ENCODE data around the gene FAM124B.
A peak's percentile ranks its signal among the peaks of the same experiment; 100 is the strongest.

Gene FAM124B

GRCh38 chr2:224377751-224378700 is 23.9 kb downstream of the FAM124B start:
- H3K27me3 ChIP-seq (ENCODE audit: insufficient read depth, low read length): no peaks in the 10 kb centered on the region
- no peaks in the 10 kb centered on the region for H3K79me1 ChIP-seq (ENCODE audit: low read length)
- H3K4me1 ChIP-seq (ENCODE audit: control insufficient read depth in 1 of 2, insufficient read depth in 2 of 2, low read length in 2 of 2): peaks cover 0 to 3% of the 10 kb centered on the region in 2 experiments
- no peak for DNase-seq
- H3K4me3 ChIP-seq (ENCODE audit: low read depth, low read length): no peak overlapping the region
- H3K36me3 ChIP-seq (ENCODE audit: control insufficient read depth in 1 of 2, insufficient read depth in 2 of 2, low read length in 2 of 2): no peaks in the 10 kb centered on the region
- no peak overlapping the region for H3K18ac ChIP-seq (ENCODE audit: low read length)
- no peak overlapping the region for H3K9ac ChIP-seq (ENCODE audit: low read length)
- H2AFZ ChIP-seq (ENCODE audit: insufficient read depth, low read length, poor library complexity): no peak overlapping the region
- H3K27ac ChIP-seq (ENCODE audit: low read depth, low read length): no peak overlapping the region
- WGBS (ENCODE audit: extremely low coverage, insufficient coverage, insufficient read length): no CpG with 5 or more reads among the region's 6 CpGs
- no peak overlapping the region for H3K23ac ChIP-seq (ENCODE audit: low read length)
- H2AK5ac ChIP-seq (ENCODE audit: low read length): no peak overlapping the region
- H3K79me2 ChIP-seq (ENCODE audit: control insufficient read depth, insufficient read depth, low read length, poor library complexity): no peaks in the 10 kb centered on the region
- H2BK12ac ChIP-seq (ENCODE audit: low read length): no peak overlapping the region
- no peak overlapping the region for H2BK120ac ChIP-seq (ENCODE audit: insufficient read depth, low read length, poor library complexity)
- H3K9me3 ChIP-seq (ENCODE audit: insufficient read depth, low read depth, low read length): no peaks in the 10 kb centered on the region
- no peak overlapping the region for H4K91ac ChIP-seq (ENCODE audit: low read depth, low read length)
- H3K4me2 ChIP-seq (ENCODE audit: low read length): no peak overlapping the region
- H2BK5ac ChIP-seq (ENCODE audit: low read depth, low read length, poor library complexity): no peak overlapping the region
- H4K12ac ChIP-seq (ENCODE audit: low read depth, low read length): no peak overlapping the region
- no peak overlapping the region for H3K14ac ChIP-seq (ENCODE audit: low read length)
- H3K4ac ChIP-seq (ENCODE audit: low read depth, low read length): no peak overlapping the region
- no peak overlapping the region for H4K8ac ChIP-seq (ENCODE audit: low read depth, low read length)

GRCh38 chr2:224372641-224373040 is 29.3 kb downstream of the FAM124B start:
- no peaks in the 10 kb centered on the region for H3K27me3 ChIP-seq (ENCODE audit: insufficient read depth, low read length)
- H4K12ac ChIP-seq (ENCODE audit: low read depth, low read length): no peak overlapping the region
- H3K23ac ChIP-seq (ENCODE audit: low read length): no peak overlapping the region
- H3K79me2 ChIP-seq (ENCODE audit: control insufficient read depth, insufficient read depth, low read length, poor library complexity): no peaks in the 10 kb centered on the region
- H3K4me3 ChIP-seq (ENCODE audit: low read depth, low read length): no peak overlapping the region
- H2AFZ ChIP-seq (ENCODE audit: insufficient read depth, low read length, poor library complexity): no peak overlapping the region
- peaks cover 0 to 3% of the 10 kb centered on the region in 2 experiments for H3K4me1 ChIP-seq (ENCODE audit: control insufficient read depth in 1 of 2, insufficient read depth in 2 of 2, low read length in 2 of 2)
- H3K36me3 ChIP-seq (ENCODE audit: control insufficient read depth in 1 of 2, insufficient read depth in 2 of 2, low read length in 2 of 2): no peaks in the 10 kb centered on the region
- H4K91ac ChIP-seq (ENCODE audit: low read depth, low read length): no peak overlapping the region
- H3K9me3 ChIP-seq (ENCODE audit: insufficient read depth, low read depth, low read length): no peaks in the 10 kb centered on the region
- no CpG with 5 or more reads among the region's 6 CpGs for WGBS (ENCODE audit: extremely low coverage, insufficient coverage, insufficient read length)
- H3K4ac ChIP-seq (ENCODE audit: low read depth, low read length): no peak overlapping the region
- no peak overlapping the region for H3K9ac ChIP-seq (ENCODE audit: low read length)
- H2BK12ac ChIP-seq (ENCODE audit: low read length): no peak overlapping the region
- no peak overlapping the region for H4K8ac ChIP-seq (ENCODE audit: low read depth, low read length)
- H2AK5ac ChIP-seq (ENCODE audit: low read length): no peak overlapping the region
- no peak overlapping the region for H2BK5ac ChIP-seq (ENCODE audit: low read depth, low read length, poor library complexity)
- no peak overlapping the region for H2BK120ac ChIP-seq (ENCODE audit: insufficient read depth, low read length, poor library complexity)
- no peaks in the 10 kb centered on the region for H3K79me1 ChIP-seq (ENCODE audit: low read length)
- no peak overlapping the region for H3K4me2 ChIP-seq (ENCODE audit: low read length)
- no peak overlapping the region for H3K14ac ChIP-seq (ENCODE audit: low read length)
- H3K18ac ChIP-seq (ENCODE audit: low read length): no peak overlapping the region
- H3K27ac ChIP-seq (ENCODE audit: low read depth, low read length): no peak overlapping the region
- DNase-seq: no peak

DNA sequence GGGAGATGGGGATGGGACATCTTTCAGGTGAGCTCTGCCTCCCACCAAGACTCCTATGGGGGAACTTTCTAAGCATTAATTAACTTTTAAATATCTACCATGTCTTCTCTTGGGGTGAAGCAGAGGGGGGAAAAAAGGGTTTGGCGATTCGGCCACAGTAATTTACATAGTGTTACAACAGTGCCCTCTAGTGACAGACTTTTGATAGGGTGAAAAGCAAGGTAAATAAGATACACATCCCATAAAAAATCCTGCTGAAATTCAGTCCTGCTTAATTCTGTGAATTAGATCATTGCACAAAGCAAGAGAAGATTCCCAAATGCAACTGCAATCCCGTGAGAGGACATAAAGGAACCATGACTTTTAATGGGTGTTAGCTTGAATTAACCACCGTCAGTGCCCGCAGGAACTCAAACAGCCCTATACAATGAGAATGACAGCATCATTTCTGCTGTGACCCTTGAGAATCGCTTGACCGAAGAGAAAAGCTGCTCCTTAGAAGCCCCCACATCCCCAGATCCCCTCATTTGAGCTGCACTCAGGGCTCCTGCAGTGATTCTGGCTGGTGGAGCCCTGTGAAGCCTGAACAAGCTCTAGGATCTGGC is 32.8 kb downstream of the FAM124B start:
- Histone ChIP-seq H3K4me3 (ENCODE audit: low read depth, low read length) (no peak overlapping the region), H3K79me1 (ENCODE audit: low read length) (no peaks in the 10 kb centered on the region), H3K18ac (ENCODE audit: low read length) (no peak overlapping the region), H3K79me2 (ENCODE audit: control insufficient read depth, insufficient read depth, low read length, poor library complexity) (no peaks in the 10 kb centered on the region), H3K4me1 (ENCODE audit: control insufficient read depth in 1 of 2, insufficient read depth in 2 of 2, low read length in 2 of 2) (no peaks in the 10 kb centered on the region), H4K12ac (ENCODE audit: low read depth, low read length) (no peak overlapping the region), H2BK120ac (ENCODE audit: insufficient read depth, low read length, poor library complexity) (no peak overlapping the region), H3K9ac (ENCODE audit: low read length) (no peak overlapping the region), H4K91ac (ENCODE audit: low read depth, low read length) (no peak overlapping the region), H3K9me3 (ENCODE audit: insufficient read depth, low read depth, low read length) (no peaks in the 10 kb centered on the region), H3K27ac (ENCODE audit: low read depth, low read length) (no peak overlapping the region), H3K36me3 (ENCODE audit: control insufficient read depth in 1 of 2, insufficient read depth in 2 of 2, low read length in 2 of 2) (no peaks in the 10 kb centered on the region), H3K23ac (ENCODE audit: low read length) (no peak overlapping the region), H2AFZ (ENCODE audit: insufficient read depth, low read length, poor library complexity) (no peak overlapping the region), H4K8ac (ENCODE audit: low read depth, low read length) (no peak overlapping the region), H2AK5ac (ENCODE audit: low read length) (no peak overlapping the region), H3K4me2 (ENCODE audit: low read length) (no peak overlapping the region), H2BK5ac (ENCODE audit: low read depth, low read length, poor library complexity) (no peak overlapping the region), H3K27me3 (ENCODE audit: insufficient read depth, low read length) (no peaks in the 10 kb centered on the region), H3K4ac (ENCODE audit: low read depth, low read length) (no peak overlapping the region), H2BK12ac (ENCODE audit: low read length) (no peak overlapping the region), H3K14ac (ENCODE audit: low read length) (no peak overlapping the region)
- DNase-seq: peak in 1 of 2 donors; percentile 72
- WGBS (ENCODE audit: extremely low coverage, insufficient coverage, insufficient read length): no CpG with 5 or more reads among the region's 7 CpGs

- WGBS (ENCODE audit: extremely low coverage, insufficient coverage, insufficient read length): no CpG with 5 or more reads among the region's 3 CpGs
These were observed 35.6 kb downstream of the FAM124B start for GRCh38 chr2:224366267-224366844.

More at GRCh38 chr2:224366267-224366844, 35.6 kb downstream of the FAM124B start:
- Histone ChIP-seq H2AFZ (ENCODE audit: insufficient read depth, low read length, poor library complexity) (no peak overlapping the region), H3K4ac (ENCODE audit: low read depth, low read length) (no peak overlapping the region), H4K8ac (ENCODE audit: low read depth, low read length) (no peak overlapping the region), H3K79me1 (ENCODE audit: low read length) (no peaks in the 10 kb centered on the region), H3K23ac (ENCODE audit: low read length) (no peak overlapping the region), H3K14ac (ENCODE audit: low read length) (no peak overlapping the region), H3K79me2 (ENCODE audit: control insufficient read depth, insufficient read depth, low read length, poor library complexity) (no peaks in the 10 kb centered on the region), H2BK5ac (ENCODE audit: low read depth, low read length, poor library complexity) (no peak overlapping the region), H3K4me3 (ENCODE audit: low read depth, low read length) (no peak overlapping the region), H3K9me3 (ENCODE audit: insufficient read depth, low read depth, low read length) (no peaks in the 10 kb centered on the region), H3K18ac (ENCODE audit: low read length) (no peak overlapping the region), H4K12ac (ENCODE audit: low read depth, low read length) (no peak overlapping the region), H2AK5ac (ENCODE audit: low read length) (no peak overlapping the region), H3K9ac (ENCODE audit: low read length) (no peak overlapping the region), H3K27me3 (ENCODE audit: insufficient read depth, low read length) (no peaks in the 10 kb centered on the region), H2BK120ac (ENCODE audit: insufficient read depth, low read length, poor library complexity) (no peak overlapping the region), H3K4me2 (ENCODE audit: low read length) (no peak overlapping the region), H3K36me3 (ENCODE audit: control insufficient read depth in 1 of 2, insufficient read depth in 2 of 2, low read length in 2 of 2) (no peaks in the 10 kb centered on the region), H3K27ac (ENCODE audit: low read depth, low read length) (no peak overlapping the region), H4K91ac (ENCODE audit: low read depth, low read length) (no peak overlapping the region), H3K4me1 (ENCODE audit: control insufficient read depth in 1 of 2, insufficient read depth in 2 of 2, low read length in 2 of 2) (no peaks in the 10 kb centered on the region), H2BK12ac (ENCODE audit: low read length) (no peak overlapping the region)
- no peak for DNase-seq

All from trophoblast cell (in vitro differentiated cells and primary cell).